HepG2 (cell line): ENCODE measurements around the gene SDC1. TPM values are rescaled to one million over a fixed set of nuclear protein-coding genes. Genes with fewer than 3 reads are reported as not detected.

Source experiments
- ASH2L ChIP-seq: fragments of 300-600, 200-600 bp; sonication (generic); IDR thresholded peaks from 2 replicates; pipeline ENCODE4 v1.7.0; 2017; ENCODE audit warnings: low read depth, mild to moderate bottlenecking, moderate library complexity, mixed read lengths, low read length; ENCODE audit not compliant: insufficient read length
- CBFB ChIP-seq: sonication (generic); formaldehyde crosslinking; IDR thresholded peaks from 2 replicates; pipeline ENCODE4 v1.4.0; 2020; ENCODE audit warnings: missing genetic modification reagents
- CBX5 ChIP-seq: sonication (generic); formaldehyde crosslinking; IDR thresholded peaks from 2 replicates; pipeline ENCODE4 v1.4.0; 2020; ENCODE audit warnings: missing genetic modification reagents, borderline replicate concordance
- FOXC1 ChIP-seq: sonication (generic); formaldehyde crosslinking; IDR thresholded peaks from 2 replicates; pipeline ENCODE4 v1.8.0; 2022; ENCODE audit warnings: mild to moderate bottlenecking, missing genetic modification reagents, borderline replicate concordance
- JUND ChIP-seq: sonication (generic); formaldehyde crosslinking; IDR thresholded peaks from 2 replicates; pipeline ENCODE4 v1.8.0; 2022; ENCODE audit warnings: mild to moderate bottlenecking, missing genetic modification reagents
- KDM2A ChIP-seq: sonication (generic); formaldehyde crosslinking; IDR thresholded peaks from 2 replicates; pipeline ENCODE4 v1.4.0; 2020; ENCODE audit warnings: low read depth, missing genetic modification reagents, borderline replicate concordance
- NAIF1 ChIP-seq: sonication (generic); formaldehyde crosslinking; IDR thresholded peaks from 2 replicates; pipeline ENCODE4 v1.5.0; 2020; ENCODE audit warnings: mild to moderate bottlenecking, missing genetic modification reagents, borderline replicate concordance
- RERE ChIP-seq: IDR thresholded peaks from 2 replicates; pipeline ENCODE4 v1.6.1; 2016; ENCODE audit warnings: low read depth, missing genetic modification reagents, missing compliant biosample characterization
- RXRB ChIP-seq: IDR thresholded peaks from 2 replicates; pipeline ENCODE4 v1.6.1; 2016; ENCODE audit warnings: borderline replicate concordance, missing genetic modification reagents, missing compliant biosample characterization
- SRSF4 ChIP-seq: fragments of 200-400 bp; formaldehyde crosslinking; IDR thresholded peaks from one replicate; pipeline ENCODE4 v1.6.1; 2018; ENCODE audit warnings: mild to moderate bottlenecking, low read depth, low read length, moderate library complexity; ENCODE audit not compliant: poor library complexity, severe bottlenecking
- ZMYM2 ChIP-seq: sonication (generic); formaldehyde crosslinking; IDR thresholded peaks from 2 replicates; pipeline ENCODE4 v1.8.0; 2022; ENCODE audit warnings: mild to moderate bottlenecking, missing genetic modification reagents
- ZNF430 ChIP-seq: sonication (generic); formaldehyde crosslinking; IDR thresholded peaks from 2 replicates; pipeline ENCODE4 v1.9.0; 2021; ENCODE audit warnings: mild to moderate bottlenecking, missing genetic modification reagents
- ZNF547 ChIP-seq: sonication (generic); formaldehyde crosslinking; IDR thresholded peaks from 2 replicates; pipeline ENCODE4 v1.5.1; 2020; ENCODE audit warnings: mild to moderate bottlenecking, missing genetic modification reagents
- polyA plus RNA-seq, 8 experiments: library from polyadenylated mRNA; depleted of rRNA in 3 of 8; stranded (reverse) in 7 of 8; unstranded in 1 of 8; fragments of >200 nt; fragmentation: Illumina TruSeq in 4 of 8; extraction: Trizol in 4 of 8; gene quantifications; 2 replicates each; pipeline versions ENCODE4 v1.2.1 to v1.2.3, GENCODE V29; 2011 to 2016; ENCODE audit warnings: low read depth in 4 of 8, missing spikeins in 1 of 8, mixed read lengths in 1 of 8; ENCODE audit not compliant: insufficient read depth in 1 of 8
- total RNA-seq, 5 experiments: library from RNA; depleted of rRNA; stranded (reverse); fragments of >200 nt; fragmentation: Illumina TruSeq; extraction: Trizol; gene quantifications; 2 replicates each; pipeline ENCODE4 v1.2.3, GENCODE V29; 2016; ENCODE audit warnings: low read depth in 1 of 5
- TF ChIP-seq, protein P1 (sequence below): sonication (generic); formaldehyde crosslinking; IDR thresholded peaks from 2 replicates; pipeline ENCODE4 v1.4.0; 2020; ENCODE audit warnings: missing genetic modification reagents, borderline replicate concordance
- TF ChIP-seq, protein P2 (sequence below): sonication (generic); formaldehyde crosslinking; IDR thresholded peaks from 2 replicates; pipeline ENCODE4 v1.8.0; 2022; ENCODE audit warnings: mild to moderate bottlenecking, missing genetic modification reagents, moderate library complexity
- TF ChIP-seq, protein P3 (sequence below): sonication (generic); formaldehyde crosslinking; IDR thresholded peaks from 2 replicates; pipeline ENCODE4 v1.8.0; 2022; ENCODE audit warnings: mild to moderate bottlenecking, missing genetic modification reagents, borderline replicate concordance

The SDC1 gene
- total and polyA plus RNA-seq, 2 of the 13 experiments (the other 11 are each of a cell fraction or from before 2014, with no cell fraction given), result 108 to 119 TPM

GRCh38 chr2:20184067-20184938, 40.6 kb downstream of the SDC1 start (continued):
- TF ChIP-seq, protein P1, sequence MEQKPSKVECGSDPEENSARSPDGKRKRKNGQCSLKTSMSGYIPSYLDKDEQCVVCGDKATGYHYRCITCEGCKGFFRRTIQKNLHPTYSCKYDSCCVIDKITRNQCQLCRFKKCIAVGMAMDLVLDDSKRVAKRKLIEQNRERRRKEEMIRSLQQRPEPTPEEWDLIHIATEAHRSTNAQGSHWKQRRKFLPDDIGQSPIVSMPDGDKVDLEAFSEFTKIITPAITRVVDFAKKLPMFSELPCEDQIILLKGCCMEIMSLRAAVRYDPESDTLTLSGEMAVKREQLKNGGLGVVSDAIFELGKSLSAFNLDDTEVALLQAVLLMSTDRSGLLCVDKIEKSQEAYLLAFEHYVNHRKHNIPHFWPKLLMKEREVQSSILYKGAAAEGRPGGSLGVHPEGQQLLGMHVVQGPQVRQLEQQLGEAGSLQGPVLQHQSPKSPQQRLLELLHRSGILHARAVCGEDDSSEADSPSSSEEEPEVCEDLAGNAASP (CRISPR knock-in tag), result peak; percentile 94
- no peak for TF ChIP-seq CBX5 (CRISPR knock-in tag)
- no peak for TF ChIP-seq NAIF1 (CRISPR knock-in tag)
- TF ChIP-seq, protein P2, sequence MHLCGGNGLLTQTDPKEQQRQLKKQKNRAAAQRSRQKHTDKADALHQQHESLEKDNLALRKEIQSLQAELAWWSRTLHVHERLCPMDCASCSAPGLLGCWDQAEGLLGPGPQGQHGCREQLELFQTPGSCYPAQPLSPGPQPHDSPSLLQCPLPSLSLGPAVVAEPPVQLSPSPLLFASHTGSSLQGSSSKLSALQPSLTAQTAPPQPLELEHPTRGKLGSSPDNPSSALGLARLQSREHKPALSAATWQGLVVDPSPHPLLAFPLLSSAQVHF (CRISPR knock-in tag), result no peak
- TF ChIP-seq RXRB (CRISPR knock-in tag), result peak; percentile 97
- TF ChIP-seq KDM2A (CRISPR knock-in tag), result peak; percentile 36; the same call in 1 of the 2 replicates
- peak; percentile 16; the same call in 1 of the 2 replicates for TF ChIP-seq ZNF547
- TF ChIP-seq RERE (CRISPR knock-in tag), result peak; percentile 69; the same call in 1 of the 2 replicates
- no peak for TF ChIP-seq ZMYM2 (CRISPR knock-in tag)
- TF ChIP-seq JUND (CRISPR knock-in tag), result peak; percentile 97
- no peak for TF ChIP-seq CBFB (CRISPR knock-in tag)
- TF ChIP-seq, protein P3, sequence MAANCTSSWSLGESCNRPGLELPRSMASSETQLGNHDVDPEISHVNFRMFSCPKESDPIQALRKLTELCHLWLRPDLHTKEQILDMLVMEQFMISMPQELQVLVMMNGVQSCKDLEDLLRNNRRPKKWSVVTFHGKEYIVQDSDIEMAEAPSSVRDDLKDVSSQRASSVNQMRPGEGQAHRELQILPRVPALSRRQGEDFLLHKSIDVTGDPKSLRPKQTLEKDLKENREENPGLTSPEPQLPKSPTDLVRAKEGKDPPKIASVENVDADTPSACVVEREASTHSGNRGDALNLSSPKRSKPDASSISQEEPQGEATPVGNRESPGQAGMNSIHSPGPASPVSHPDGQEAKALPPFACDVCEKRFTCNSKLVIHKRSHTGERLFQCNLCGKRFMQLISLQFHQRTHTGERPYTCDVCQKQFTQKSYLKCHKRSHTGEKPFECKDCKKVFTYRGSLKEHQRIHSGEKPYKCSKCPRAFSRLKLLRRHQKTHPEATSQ (CRISPR knock-in tag), result peak; percentile 51; the same call in 1 of the 2 replicates
- TF ChIP-seq FOXC1, result no peak
- TF ChIP-seq ZNF430, result peak; percentile 16; the same call in 1 of the 2 replicates
- TF ChIP-seq SRSF4, result no peak
- TF ChIP-seq ASH2L, result peak; percentile 71
